H9 (cell line): ENCODE measurements around the gene SRPK2. TPM values are rescaled to one million over a fixed set of nuclear protein-coding genes. Genes with fewer than 3 reads are reported as not detected.

Experiments used
- DNase-seq: peaks from one replicate; pipeline ENCODE4 v3.0.0-alpha.2; 2017
- H2AFZ ChIP-seq: one replicate; pipeline ENCODE4 v1.6.1; 2013; ENCODE audit warnings: mild to moderate bottlenecking, low read length, control low read depth, moderate library complexity
- H2AK5ac ChIP-seq: 2 replicates; pipeline ENCODE4 v1.6.1; 2013; ENCODE audit warnings: low read length, control low read depth, mixed read lengths; ENCODE audit not compliant: insufficient read length
- H2BK120ac ChIP-seq: one replicate; pipeline ENCODE4 v1.6.1; 2013; ENCODE audit warnings: low read depth, mild to moderate bottlenecking, low read length, control low read depth, inconsistent platforms; ENCODE audit not compliant: poor library complexity, severe bottlenecking
- H2BK12ac ChIP-seq: 2 replicates; pipeline ENCODE4 v1.6.1; 2013; ENCODE audit warnings: low read length, control low read depth, mixed read lengths, low read depth; ENCODE audit not compliant: insufficient read length
- H2BK15ac ChIP-seq: 2 replicates; pipeline ENCODE4 v1.6.1; 2013; ENCODE audit warnings: low read depth, low read length, control low read depth
- H2BK20ac ChIP-seq: one replicate; pipeline ENCODE4 v1.6.1; 2013; ENCODE audit warnings: low read depth, mild to moderate bottlenecking, low read length, control low read depth, inconsistent platforms; ENCODE audit not compliant: poor library complexity, severe bottlenecking
- H2BK5ac ChIP-seq: 2 replicates; pipeline ENCODE4 v1.6.1; 2013; ENCODE audit warnings: low read length, control low read depth, mixed read lengths; ENCODE audit not compliant: insufficient read length
- H3K14ac ChIP-seq: 2 replicates; pipeline ENCODE4 v1.6.1; 2013; ENCODE audit warnings: low read length, control low read depth; ENCODE audit not compliant: insufficient read depth
- H3K18ac ChIP-seq: 2 replicates; pipeline ENCODE4 v1.6.1; 2013; ENCODE audit warnings: low read depth, mild to moderate bottlenecking, mixed read lengths, low read length, control low read depth; ENCODE audit not compliant: insufficient read length
- H3K23ac ChIP-seq: 2 replicates; pipeline ENCODE4 v1.6.1; 2013; ENCODE audit warnings: low read length, control low read depth, mixed read lengths, low read depth; ENCODE audit not compliant: insufficient read length
- H3K23me2 ChIP-seq: 2 replicates; pipeline ENCODE4 v1.6.1; 2013; ENCODE audit warnings: low read depth, mild to moderate bottlenecking, mixed read lengths, low read length, control low read depth; ENCODE audit not compliant: insufficient read length, poor library complexity, severe bottlenecking
- H3K27ac ChIP-seq: 2 replicates; pipeline ENCODE4 v1.5.1; 2013; ENCODE audit warnings: low read length, control low read depth, mixed read lengths, low read depth; ENCODE audit not compliant: insufficient read length
- H3K27me3 ChIP-seq: 2 replicates; pipeline ENCODE4 v1.6.1; 2013; ENCODE audit warnings: low read length, control low read depth, inconsistent platforms; ENCODE audit not compliant: insufficient read depth
- H3K4ac ChIP-seq: 2 replicates; pipeline ENCODE4 v1.6.1; 2013; ENCODE audit warnings: low read depth, mild to moderate bottlenecking, control low read depth, inconsistent platforms, low read length, moderate library complexity
- H3K4me1 ChIP-seq: 2 replicates; pipeline ENCODE4 v1.6.1; 2013; ENCODE audit warnings: low read length, control low read depth, inconsistent platforms; ENCODE audit not compliant: insufficient read depth
- H3K4me2 ChIP-seq: 2 replicates; pipeline ENCODE4 v1.6.1; 2013; ENCODE audit warnings: low read length, control low read depth, mixed read lengths; ENCODE audit not compliant: insufficient read length, insufficient read depth
- H3K56ac ChIP-seq: 2 replicates; pipeline ENCODE4 v1.6.1; 2013; ENCODE audit warnings: low read depth, mild to moderate bottlenecking, mixed read lengths, low read length, control low read depth; ENCODE audit not compliant: insufficient read length
- H3K79me1 ChIP-seq: 2 replicates; pipeline ENCODE4 v1.6.1; 2013; ENCODE audit warnings: low read depth, mild to moderate bottlenecking, moderate library complexity, low read length, control low read depth, inconsistent platforms; ENCODE audit not compliant: insufficient read depth, poor library complexity, severe bottlenecking
- H3K79me2 ChIP-seq: 2 replicates; pipeline ENCODE4 v1.6.1; 2013; ENCODE audit warnings: low read length, control low read depth, inconsistent platforms; ENCODE audit not compliant: insufficient read depth
- H3K9ac ChIP-seq: 2 replicates; pipeline ENCODE4 v1.6.1; 2013; ENCODE audit warnings: low read length, control low read depth, mixed read lengths; ENCODE audit not compliant: insufficient read length; ENCODE audit errors: extremely low read depth
- H3K9me3 ChIP-seq: one replicate; pipeline ENCODE4 v1.6.1; 2013; ENCODE audit warnings: low read depth, low read length, inconsistent platforms; ENCODE audit not compliant: control insufficient read depth
- H3T11ph ChIP-seq: one replicate; pipeline ENCODE4 v1.6.1; 2013; ENCODE audit warnings: mild to moderate bottlenecking, low read length, control low read depth, inconsistent platforms
- H4K20me1 ChIP-seq: one replicate; pipeline ENCODE4 v1.6.1; 2013; ENCODE audit not compliant: control insufficient read depth, insufficient read length, insufficient read depth
- H4K5ac ChIP-seq: 2 replicates; pipeline ENCODE4 v1.6.1; 2013; ENCODE audit warnings: low read depth, mild to moderate bottlenecking, mixed read lengths, low read length, control low read depth; ENCODE audit not compliant: insufficient read length
- H4K8ac ChIP-seq: replicated peaks from 2 replicates; pipeline ENCODE4 v1.6.1; 2013; ENCODE audit warnings: low read length, control low read depth, mixed read lengths, low read depth; ENCODE audit not compliant: insufficient read length
- H4K91ac ChIP-seq: 2 replicates; pipeline ENCODE4 v1.6.1; 2013; ENCODE audit warnings: low read depth, mild to moderate bottlenecking, moderate library complexity, mixed read lengths, low read length, control low read depth; ENCODE audit not compliant: insufficient read length
- H3K27ac Mint-ChIP-seq, 3 experiments: 2 replicates in 2 of 3; 3 replicates in 1 of 3; pipeline ENCODE4 v1.8.0; 2020 to 2021; ENCODE audit warnings: mixed read lengths in 3 of 3, mild to moderate bottlenecking in 1 of 3, moderate library complexity in 1 of 3
- H3K27me3 Mint-ChIP-seq: 2 replicates; pipeline ENCODE4 v1.8.0; 2021; ENCODE audit warnings: low read depth, mild to moderate bottlenecking, moderate library complexity, mixed read lengths
- H3K36me3 Mint-ChIP-seq, 3 experiments: 2 replicates in 2 of 3; 3 replicates in 1 of 3; pipeline ENCODE4 v1.8.0; 2020 to 2021; ENCODE audit warnings: low read depth in 3 of 3, mixed read lengths in 3 of 3; ENCODE audit not compliant: insufficient read depth in 1 of 3
- H3K4me1 Mint-ChIP-seq, 2 experiments: 2 replicates each; pipeline ENCODE4 v1.8.0; 2020; ENCODE audit warnings: mixed read lengths in 2 of 2
- H3K4me3 Mint-ChIP-seq, 2 experiments: 2 replicates in 1 of 2; 3 replicates in 1 of 2; pipeline ENCODE4 v1.8.0; 2020 to 2021; ENCODE audit warnings: mild to moderate bottlenecking in 2 of 2, mixed read lengths in 2 of 2, moderate library complexity in 1 of 2
- H3K9me3 Mint-ChIP-seq, 2 experiments: 2 replicates in 1 of 2; 3 replicates in 1 of 2; pipeline ENCODE4 v1.8.0; 2020; ENCODE audit warnings: mild to moderate bottlenecking in 2 of 2, mixed read lengths in 2 of 2, moderate library complexity in 1 of 2
- WGBS: extraction: QIAGEN DNeasy Blood & Tissue Kit; methylation state at CpG from one replicate; pipeline ENCODE4 v1.1.7; 2013; ENCODE audit warnings: missing lambda C conversion rate, low lambda C conversion rate, mixed read lengths; ENCODE audit not compliant: insufficient read length; ENCODE audit errors: extremely low coverage; 5-methylcytosine and 5-hydroxymethylcytosine counted together
- total RNA-seq: library from RNA; stranded (reverse); gene quantifications from 2 replicates; pipeline ENCODE4 v1.2.1, GENCODE V29; 2021
- TF ChIP-seq, protein P1 (sequence below): fragments of 200-600 bp; sonication (generic); conservative IDR thresholded peaks from 3 replicates; pipeline ENCODE4 v1.8.0; 2021; ENCODE audit warnings: antibody characterized with exemption, mild to moderate bottlenecking

SRPK2 gene
- total RNA-seq, 1 experiment from 2014 or later = 41.1 TPM

DNA sequence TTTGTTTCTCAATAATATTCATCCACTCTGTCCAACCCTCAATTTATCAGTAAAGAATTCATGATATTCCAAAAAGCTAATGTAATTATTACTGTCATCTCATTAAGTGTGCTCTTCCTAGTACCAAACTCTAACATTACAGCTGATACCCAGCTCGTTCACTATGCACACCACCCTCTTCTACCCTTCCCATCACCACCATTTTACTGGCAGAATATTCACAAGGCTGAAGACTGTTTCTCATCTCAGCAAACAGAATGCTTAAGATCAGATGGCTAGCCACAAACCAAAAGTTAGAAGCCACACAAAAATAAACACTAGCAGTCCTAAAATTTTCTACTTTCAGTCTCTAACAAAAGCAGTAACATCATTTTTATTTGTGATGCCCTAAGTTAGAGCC, 121.5 kb downstream of the SRPK2 start:
- Histone ChIP-seq H3K9ac (no peak overlapping the region), H2AK5ac (no peak overlapping the region), H3K56ac (no peak overlapping the region), H3K9me3 (no peaks in the 10 kb centered on the region), H3K27ac (no peak overlapping the region), H4K91ac (no peak overlapping the region), H4K5ac (no peak overlapping the region), H3K23me2 (no peaks in the 10 kb centered on the region), H4K8ac (no peak overlapping the region), H2AFZ (no peak overlapping the region), H3K14ac (no peak overlapping the region), H2BK120ac (no peak overlapping the region), H3K79me2 (no peaks in the 10 kb centered on the region), H4K20me1 (no peaks in the 10 kb centered on the region), H3K23ac (no peak overlapping the region), H3K18ac (no peak overlapping the region), H2BK12ac (no peak overlapping the region), H2BK15ac (no peak overlapping the region), H3K4me1 (peaks cover 3% of the 10 kb centered on the region; the same call in 1 of the 2 replicates), H2BK20ac (no peak overlapping the region), H2BK5ac (no peak overlapping the region), H3T11ph (no peak overlapping the region), H3K27me3 (no peaks in the 10 kb centered on the region), H3K4ac (no peak overlapping the region), H3K4me2 (no peak overlapping the region), H3K79me1 (no peaks in the 10 kb centered on the region)
- DNase-seq = no peak
- no CpG with 5 or more reads among the region's 1 CpG for WGBS
- H3K27me3 Mint-ChIP-seq = no peaks in the 10 kb centered on the region
- TF ChIP-seq, protein P1, sequence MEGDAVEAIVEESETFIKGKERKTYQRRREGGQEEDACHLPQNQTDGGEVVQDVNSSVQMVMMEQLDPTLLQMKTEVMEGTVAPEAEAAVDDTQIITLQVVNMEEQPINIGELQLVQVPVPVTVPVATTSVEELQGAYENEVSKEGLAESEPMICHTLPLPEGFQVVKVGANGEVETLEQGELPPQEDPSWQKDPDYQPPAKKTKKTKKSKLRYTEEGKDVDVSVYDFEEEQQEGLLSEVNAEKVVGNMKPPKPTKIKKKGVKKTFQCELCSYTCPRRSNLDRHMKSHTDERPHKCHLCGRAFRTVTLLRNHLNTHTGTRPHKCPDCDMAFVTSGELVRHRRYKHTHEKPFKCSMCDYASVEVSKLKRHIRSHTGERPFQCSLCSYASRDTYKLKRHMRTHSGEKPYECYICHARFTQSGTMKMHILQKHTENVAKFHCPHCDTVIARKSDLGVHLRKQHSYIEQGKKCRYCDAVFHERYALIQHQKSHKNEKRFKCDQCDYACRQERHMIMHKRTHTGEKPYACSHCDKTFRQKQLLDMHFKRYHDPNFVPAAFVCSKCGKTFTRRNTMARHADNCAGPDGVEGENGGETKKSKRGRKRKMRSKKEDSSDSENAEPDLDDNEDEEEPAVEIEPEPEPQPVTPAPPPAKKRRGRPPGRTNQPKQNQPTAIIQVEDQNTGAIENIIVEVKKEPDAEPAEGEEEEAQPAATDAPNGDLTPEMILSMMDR = no peak
- peak overlapping the region in 2 of 3 experiments; percentile 1 to 74; a peak in 4 of 7 replicates for H3K27ac Mint-ChIP-seq
- H3K9me3 Mint-ChIP-seq = no peaks in the 10 kb centered on the region
- no peak overlapping the region for H3K4me3 Mint-ChIP-seq
- peaks cover 14 to 16% of the 10 kb centered on the region in 2 experiments for H3K4me1 Mint-ChIP-seq
- no peaks in the 10 kb centered on the region for H3K36me3 Mint-ChIP-seq
